Neural cell (in vitro differentiated cells): ENCODE data around the gene ZDHHC11. TPM values are rescaled to one million over a fixed set of nuclear protein-coding genes. Genes with fewer than 3 reads are reported as not detected.
"Not testable (repeated sequence)": the region's sequence is repeated elsewhere in the genome, so short reads cannot be mapped to it uniquely, and the experiment has no call there.

Source experiments
- H2AFZ ChIP-seq: fragments of 200-600, 300-800 bp; sonication (generic), shearing (Covaris generic); 2 replicates; pipeline ENCODE4 v1.6.0; 2014; ENCODE audit warnings: low read depth, mild to moderate bottlenecking, antibody characterized with exemption, low read length, moderate library complexity
- H3F3A ChIP-seq: fragments of 200-600 bp; shearing (Covaris generic); 2 replicates; pipeline ENCODE4 v1.6.1; 2016; ENCODE audit warnings: mild to moderate bottlenecking, moderate library complexity, mixed read lengths, antibody characterized with exemption, low read length; ENCODE audit not compliant: insufficient read depth, poor library complexity, severe bottlenecking
- H3K27ac ChIP-seq: fragments of 200-600, 300-800 bp; sonication (generic), shearing (Covaris generic); 2 replicates; pipeline ENCODE4 v1.5.1; 2014; ENCODE audit warnings: mild to moderate bottlenecking, low read length, moderate library complexity
- H3K27me3 ChIP-seq: fragments of 300-800, 200-600 bp; sonication (generic), shearing (Covaris generic); 2 replicates; pipeline ENCODE4 v1.6.0; 2014; ENCODE audit warnings: mild to moderate bottlenecking, low read depth, low read length, moderate library complexity; ENCODE audit not compliant: insufficient read depth
- H3K36me3 ChIP-seq: fragments of 300-800, 200-600 bp; sonication (generic), shearing (Covaris generic); 2 replicates; pipeline ENCODE4 v1.5.1; 2014; ENCODE audit warnings: mild to moderate bottlenecking, antibody characterized with exemption, low read length, moderate library complexity; ENCODE audit not compliant: insufficient read depth
- H3K4me2 ChIP-seq: fragments of 300-800, 200-600 bp; sonication (generic), shearing (Covaris generic); 2 replicates; pipeline ENCODE4 v1.6.0; 2014; ENCODE audit warnings: mild to moderate bottlenecking, low read length
- H3K4me3 ChIP-seq: fragments of 300-800, 200-600 bp; sonication (generic), shearing (Covaris generic); 2 replicates; pipeline ENCODE4 v1.5.1; 2014; ENCODE audit warnings: mild to moderate bottlenecking, low read length, moderate library complexity
- H3K79me2 ChIP-seq: fragments of 200-600 bp; shearing (Covaris generic); replicated peaks from 2 replicates; pipeline ENCODE4 v1.6.0; 2014; ENCODE audit warnings: mild to moderate bottlenecking, low read length, moderate library complexity; ENCODE audit not compliant: insufficient read depth
- H3K9ac ChIP-seq: fragments of 300-800, 200-600 bp; sonication (generic), shearing (Covaris generic); 2 replicates; pipeline ENCODE4 v1.6.1; 2016; ENCODE audit warnings: mild to moderate bottlenecking, low read length, mixed read lengths
- H3K9me2 ChIP-seq: fragments of 200-600 bp; shearing (Covaris generic); 2 replicates; pipeline ENCODE4 v1.6.1; 2016; ENCODE audit warnings: mild to moderate bottlenecking, low read length, mixed read lengths; ENCODE audit not compliant: insufficient read depth
- H3K9me3 ChIP-seq: fragments of 200-600, 300-800 bp; sonication (generic), shearing (Covaris generic); 2 replicates; pipeline ENCODE4 v1.6.1; 2016; ENCODE audit warnings: mild to moderate bottlenecking, mixed run types, low read length, moderate library complexity, mixed read lengths
- H4K20me1 ChIP-seq: fragments of 200-600 bp; shearing (Covaris generic); 2 replicates; pipeline ENCODE4 v1.6.1; 2016; ENCODE audit warnings: mild to moderate bottlenecking, mixed run types; ENCODE audit not compliant: insufficient read depth
- EP300 ChIP-seq: fragments of 450-650 bp; conservative IDR thresholded peaks from 2 replicates; pipeline ENCODE4 v1.6.1; 2014; ENCODE audit warnings: antibody characterized with exemption, mild to moderate bottlenecking, moderate library complexity; ENCODE audit not compliant: poor library complexity, severe bottlenecking
- EZH2 ChIP-seq: fragments of 200-600, 300-800 bp; shearing (Covaris generic), sonication (generic); IDR thresholded peaks from 2 replicates; pipeline ENCODE4 v1.6.1; 2014; ENCODE audit warnings: antibody characterized with exemption, low read length, borderline replicate concordance, mild to moderate bottlenecking; ENCODE audit not compliant: insufficient read depth, poor library complexity, severe bottlenecking
- MXI1 ChIP-seq: fragments of 450-650 bp; conservative IDR thresholded peaks from 2 replicates; pipeline ENCODE4 v1.6.1; 2014; ENCODE audit warnings: antibody characterized with exemption, mild to moderate bottlenecking; ENCODE audit not compliant: poor library complexity, severe bottlenecking
- POLR2AphosphoS5 ChIP-seq: IDR thresholded peaks from 2 replicates; pipeline ENCODE4 v1.6.1; 2012
- RAD21 ChIP-seq: fragments of 450-650 bp; conservative IDR thresholded peaks from 2 replicates; pipeline ENCODE4 v1.6.1; 2014; ENCODE audit warnings: antibody characterized with exemption, mild to moderate bottlenecking, moderate library complexity
- SMC3 ChIP-seq: fragments of 450-650 bp; conservative IDR thresholded peaks from 2 replicates; pipeline ENCODE4 v1.6.1; 2014; ENCODE audit warnings: antibody characterized with exemption, mild to moderate bottlenecking, moderate library complexity; ENCODE audit not compliant: poor library complexity
- TAF1 ChIP-seq: IDR thresholded peaks from 2 replicates; pipeline ENCODE4 v1.6.1; 2012; ENCODE audit warnings: low read depth
- polyA plus RNA-seq: library from polyadenylated mRNA; depleted of rRNA; stranded (reverse); fragments of >200 nt; gene quantifications from 2 replicates; pipeline ENCODE4 v1.2.3, GENCODE V29; 2014
- TF ChIP-seq, protein P1 (sequence below): IDR thresholded peaks from 2 replicates; pipeline ENCODE4 v1.6.1; 2012; ENCODE audit warnings: borderline replicate concordance
- TF ChIP-seq, protein P2 (sequence below): fragments of 450-650 bp; IDR thresholded peaks from 2 replicates; pipeline ENCODE4 v1.5.1; 2014; ENCODE audit warnings: antibody characterized with exemption, mild to moderate bottlenecking, moderate library complexity; ENCODE audit not compliant: poor library complexity, severe bottlenecking

The ZDHHC11 gene
- polyA plus RNA-seq, 1 donor from 2014 or later = 11.4 TPM

DNA sequence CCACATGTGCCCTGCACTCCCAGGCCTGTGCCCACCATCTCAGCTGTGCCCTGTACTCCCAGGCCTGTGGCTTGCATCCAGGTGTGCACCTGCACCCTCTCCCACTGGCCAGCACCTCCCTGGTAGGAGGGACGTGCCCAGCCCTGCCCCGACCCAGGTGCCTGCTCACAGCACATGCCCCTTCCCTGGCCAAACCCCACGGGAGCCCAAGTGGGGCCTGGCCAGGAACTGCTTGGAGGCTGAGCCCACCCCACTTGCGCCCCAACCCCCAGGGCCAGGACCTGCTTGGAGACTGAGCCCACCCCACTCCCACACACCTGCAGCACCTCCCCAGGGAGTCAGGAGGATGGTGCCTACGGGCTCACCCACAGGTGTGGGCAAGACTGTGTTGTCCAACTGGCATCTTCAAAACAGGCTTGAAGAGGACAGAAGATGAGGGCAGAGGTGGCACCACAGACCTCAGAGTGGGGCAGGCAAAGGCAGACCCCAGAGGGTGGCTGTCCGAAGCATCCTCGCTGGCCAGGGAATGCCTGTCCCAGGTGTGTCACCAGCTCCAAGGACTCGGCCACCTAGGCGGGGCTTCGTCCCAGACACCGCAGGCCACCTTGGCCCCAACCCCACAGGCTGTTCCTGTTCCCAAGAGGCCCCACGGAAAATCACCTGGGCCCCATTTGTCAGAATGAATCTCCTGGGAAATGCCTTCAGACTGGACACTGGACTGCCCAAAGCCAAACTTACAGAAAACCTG, 77.1 kb downstream of the ZDHHC11 start:
- no peak overlapping the region for H2AFZ ChIP-seq
- H3K9me2 ChIP-seq = no peaks in the 10 kb centered on the region
- TF ChIP-seq SMC3 = no peak
- no peak for TF ChIP-seq POLR2AphosphoS5
- no peak for TF ChIP-seq MXI1
- TF ChIP-seq EP300 = no peak
- TF ChIP-seq, protein P1, sequence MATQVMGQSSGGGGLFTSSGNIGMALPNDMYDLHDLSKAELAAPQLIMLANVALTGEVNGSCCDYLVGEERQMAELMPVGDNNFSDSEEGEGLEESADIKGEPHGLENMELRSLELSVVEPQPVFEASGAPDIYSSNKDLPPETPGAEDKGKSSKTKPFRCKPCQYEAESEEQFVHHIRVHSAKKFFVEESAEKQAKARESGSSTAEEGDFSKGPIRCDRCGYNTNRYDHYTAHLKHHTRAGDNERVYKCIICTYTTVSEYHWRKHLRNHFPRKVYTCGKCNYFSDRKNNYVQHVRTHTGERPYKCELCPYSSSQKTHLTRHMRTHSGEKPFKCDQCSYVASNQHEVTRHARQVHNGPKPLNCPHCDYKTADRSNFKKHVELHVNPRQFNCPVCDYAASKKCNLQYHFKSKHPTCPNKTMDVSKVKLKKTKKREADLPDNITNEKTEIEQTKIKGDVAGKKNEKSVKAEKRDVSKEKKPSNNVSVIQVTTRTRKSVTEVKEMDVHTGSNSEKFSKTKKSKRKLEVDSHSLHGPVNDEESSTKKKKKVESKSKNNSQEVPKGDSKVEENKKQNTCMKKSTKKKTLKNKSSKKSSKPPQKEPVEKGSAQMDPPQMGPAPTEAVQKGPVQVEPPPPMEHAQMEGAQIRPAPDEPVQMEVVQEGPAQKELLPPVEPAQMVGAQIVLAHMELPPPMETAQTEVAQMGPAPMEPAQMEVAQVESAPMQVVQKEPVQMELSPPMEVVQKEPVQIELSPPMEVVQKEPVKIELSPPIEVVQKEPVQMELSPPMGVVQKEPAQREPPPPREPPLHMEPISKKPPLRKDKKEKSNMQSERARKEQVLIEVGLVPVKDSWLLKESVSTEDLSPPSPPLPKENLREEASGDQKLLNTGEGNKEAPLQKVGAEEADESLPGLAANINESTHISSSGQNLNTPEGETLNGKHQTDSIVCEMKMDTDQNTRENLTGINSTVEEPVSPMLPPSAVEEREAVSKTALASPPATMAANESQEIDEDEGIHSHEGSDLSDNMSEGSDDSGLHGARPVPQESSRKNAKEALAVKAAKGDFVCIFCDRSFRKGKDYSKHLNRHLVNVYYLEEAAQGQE = no peak
- no peak for TF ChIP-seq TAF1
- TF ChIP-seq EZH2 = no peak
- TF ChIP-seq, protein P2, sequence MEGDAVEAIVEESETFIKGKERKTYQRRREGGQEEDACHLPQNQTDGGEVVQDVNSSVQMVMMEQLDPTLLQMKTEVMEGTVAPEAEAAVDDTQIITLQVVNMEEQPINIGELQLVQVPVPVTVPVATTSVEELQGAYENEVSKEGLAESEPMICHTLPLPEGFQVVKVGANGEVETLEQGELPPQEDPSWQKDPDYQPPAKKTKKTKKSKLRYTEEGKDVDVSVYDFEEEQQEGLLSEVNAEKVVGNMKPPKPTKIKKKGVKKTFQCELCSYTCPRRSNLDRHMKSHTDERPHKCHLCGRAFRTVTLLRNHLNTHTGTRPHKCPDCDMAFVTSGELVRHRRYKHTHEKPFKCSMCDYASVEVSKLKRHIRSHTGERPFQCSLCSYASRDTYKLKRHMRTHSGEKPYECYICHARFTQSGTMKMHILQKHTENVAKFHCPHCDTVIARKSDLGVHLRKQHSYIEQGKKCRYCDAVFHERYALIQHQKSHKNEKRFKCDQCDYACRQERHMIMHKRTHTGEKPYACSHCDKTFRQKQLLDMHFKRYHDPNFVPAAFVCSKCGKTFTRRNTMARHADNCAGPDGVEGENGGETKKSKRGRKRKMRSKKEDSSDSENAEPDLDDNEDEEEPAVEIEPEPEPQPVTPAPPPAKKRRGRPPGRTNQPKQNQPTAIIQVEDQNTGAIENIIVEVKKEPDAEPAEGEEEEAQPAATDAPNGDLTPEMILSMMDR = no peak
- no peak for TF ChIP-seq RAD21
- H3F3A ChIP-seq = no peaks in the 10 kb centered on the region
- H3K4me2 ChIP-seq = no peak overlapping the region
- H3K79me2 ChIP-seq = no peaks in the 10 kb centered on the region
- no peaks in the 10 kb centered on the region for H3K36me3 ChIP-seq
- no peaks in the 10 kb centered on the region for H3K27me3 ChIP-seq
- H3K9me3 ChIP-seq = no peaks in the 10 kb centered on the region
- no peak overlapping the region for H3K4me3 ChIP-seq
- no peak overlapping the region for H3K9ac ChIP-seq
- H4K20me1 ChIP-seq = no peaks in the 10 kb centered on the region
- H3K27ac ChIP-seq = no peak overlapping the region

DNA sequence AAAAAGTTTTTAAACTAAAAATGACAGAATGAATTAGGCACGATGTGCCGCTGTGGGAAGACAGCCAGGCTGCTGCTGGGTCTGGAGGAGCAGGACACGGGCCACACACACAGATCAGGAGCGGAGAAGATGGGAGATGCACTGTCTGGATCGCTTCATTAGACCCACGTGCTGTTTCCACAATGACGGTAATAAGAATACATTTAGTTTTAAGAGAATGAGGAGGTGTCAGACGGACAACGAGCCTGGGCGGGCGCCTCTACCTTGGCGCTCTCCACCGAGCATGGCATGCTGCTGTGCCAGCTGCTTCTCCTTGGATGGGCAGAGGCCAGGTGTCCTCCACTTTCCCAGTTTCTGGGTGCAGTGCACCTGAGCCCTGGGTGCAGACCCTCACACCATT, 77.9 kb downstream of the ZDHHC11 start:
- H3K27me3 ChIP-seq = not testable (repeated sequence)

DNA sequence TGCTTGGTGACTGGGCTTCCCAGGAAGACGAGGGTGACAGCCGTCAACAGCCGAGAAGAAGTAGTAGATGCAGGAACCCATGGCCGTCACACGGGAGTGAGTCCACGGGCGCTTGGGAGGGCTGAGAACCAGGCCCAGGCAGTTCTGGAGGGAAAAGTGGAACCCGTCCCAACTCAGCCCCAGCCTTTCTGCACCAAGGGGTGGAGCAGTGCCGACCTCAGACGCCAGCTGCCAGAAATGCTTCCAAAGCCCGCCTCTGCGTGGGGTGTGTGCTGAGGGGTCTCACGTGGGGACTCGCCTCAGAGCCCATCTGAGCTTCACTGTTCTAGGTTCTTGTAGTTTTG, 78.3 kb downstream of the ZDHHC11 start:
- H3K4me2 ChIP-seq, H3K27ac ChIP-seq, H3K27me3 ChIP-seq, H3K79me2 ChIP-seq, H4K20me1 ChIP-seq, H3F3A ChIP-seq, H3K9ac ChIP-seq, H2AFZ ChIP-seq, H3K4me3 ChIP-seq, H3K9me2 ChIP-seq, H3K36me3 ChIP-seq, H3K9me3 ChIP-seq: not testable (repeated sequence)

More for the DNA sequence above, 77.9 kb downstream of the ZDHHC11 start:
- H3F3A ChIP-seq, H3K79me2 ChIP-seq, H3K9me3 ChIP-seq, H3K9me2 ChIP-seq, H3K9ac ChIP-seq, H3K27ac ChIP-seq, H4K20me1 ChIP-seq, H3K4me2 ChIP-seq, H3K4me3 ChIP-seq, H3K36me3 ChIP-seq, H2AFZ ChIP-seq: not testable (repeated sequence)

DNA sequence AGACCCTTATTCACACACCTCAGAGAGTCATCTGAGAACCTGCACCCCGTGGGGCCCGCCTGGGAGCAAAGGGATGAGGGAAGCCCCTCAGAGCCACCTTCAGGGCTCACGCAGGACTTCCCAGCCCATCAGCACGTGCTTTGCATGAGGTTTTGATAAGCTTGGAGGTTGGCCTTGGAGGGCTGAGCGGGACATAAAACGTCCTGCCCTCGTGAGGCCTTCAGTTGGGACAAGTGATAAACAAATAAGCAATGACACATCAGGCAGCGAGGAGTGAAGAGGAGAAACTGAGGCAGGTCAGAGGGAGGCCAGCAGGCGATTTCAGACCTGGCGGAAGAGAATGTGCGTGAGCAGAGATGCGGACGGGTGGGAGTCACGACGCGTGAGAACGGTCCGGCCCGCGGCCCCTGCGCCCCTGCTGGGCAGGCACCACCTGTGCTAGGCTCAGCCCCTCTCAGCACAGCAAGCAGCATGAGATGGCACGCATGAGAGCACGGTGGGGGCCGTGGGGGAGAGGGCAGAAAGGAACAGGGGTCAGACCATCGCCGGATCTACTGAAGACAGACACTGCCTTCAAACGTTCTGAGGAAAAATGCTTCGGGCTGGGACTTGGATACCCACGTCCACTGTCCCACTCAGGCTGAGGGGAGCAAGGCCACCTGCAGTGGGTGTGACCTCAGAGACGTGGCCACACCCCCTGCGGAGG, 78.8 kb downstream of the ZDHHC11 start:
- not testable (repeated sequence) for H3K9ac ChIP-seq

More for the DNA sequence above, 78.8 kb downstream of the ZDHHC11 start:
- H3K36me3 ChIP-seq, H4K20me1 ChIP-seq, H3K79me2 ChIP-seq, H3K4me3 ChIP-seq, H2AFZ ChIP-seq, H3K9me3 ChIP-seq, H3F3A ChIP-seq, H3K9me2 ChIP-seq, H3K27me3 ChIP-seq, H3K27ac ChIP-seq, H3K4me2 ChIP-seq: not testable (repeated sequence)
